Adrenal gland (tissue), 5 donors: ENCODE results near the gene MAML2.

ENCODE experiments used
- CTCF ChIP-seq, 6 experiments: fragments of 450-650 bp in 4 of 6; fragments of 200-600 bp in 2 of 6; sonication (generic) in 1 of 6; IDR thresholded peaks; 1 replicate in 5 of 6; 2 replicates in 1 of 6; pipeline versions ENCODE4 v1.5.1 to v1.8.0; 2016 to 2021; ENCODE audit warnings: antibody characterized with exemption in 6 of 6, mild to moderate bottlenecking in 2 of 6, moderate library complexity in 1 of 6
- POLR2A ChIP-seq, 2 donors: fragments of 450-650 bp; IDR thresholded peaks; one replicate each; pipeline ENCODE4 v1.6.1; 2017; ENCODE audit warnings: antibody characterized with exemption in 2 of 2, mild to moderate bottlenecking in 2 of 2, moderate library complexity in 1 of 2
- donor health status: DM: no; HTN: no; CAD: no.

- TF ChIP-seq CTCF (IDR thresholded peaks at IDR 0.05) (no peak), POLR2A (IDR thresholded peaks at IDR 0.05) (no peak)
These were observed 411.1 kb downstream of the MAML2 start for GRCh38 chr11:95931916-95932315.
